Astrocyte (in vitro differentiated cells and primary cell): ENCODE data around the gene OR4K2. TPM values are rescaled to one million over a fixed set of nuclear protein-coding genes. Genes with fewer than 3 reads are reported as not detected.
"Not testable (repeated sequence)": the region's sequence is repeated elsewhere in the genome, so short reads cannot be mapped to it uniquely, and the experiment has no call there.

Experiments
- DNase-seq: peaks from one replicate; pipeline ENCODE4 v3.0.0-alpha.2; 2010; ENCODE audit warnings: low read depth
- FAIRE-seq: peaks from 2 replicates; lab custom pipeline; 2011; peaks lifted over from hg19 to GRCh38; lab: Jason Lieb, UNC
- H2AFZ ChIP-seq: 2 replicates; pipeline ENCODE4 v1.6.0; 2012; ENCODE audit warnings: low read depth, low read length, inconsistent platforms
- H3K27ac ChIP-seq: 2 replicates; pipeline ENCODE4 v1.5.1; 2011; ENCODE audit warnings: low read depth, low read length, inconsistent platforms
- H3K27me3 ChIP-seq: 2 replicates; pipeline ENCODE4 v1.6.0; 2011; ENCODE audit warnings: low read length, inconsistent platforms; ENCODE audit not compliant: insufficient read depth
- H3K36me3 ChIP-seq: 2 replicates; pipeline ENCODE4 v1.5.1; 2011; ENCODE audit warnings: low read length, inconsistent platforms; ENCODE audit not compliant: insufficient read depth
- H3K4me1 ChIP-seq: 2 replicates; pipeline ENCODE4 v1.5.1; 2011; ENCODE audit warnings: low read length, inconsistent platforms; ENCODE audit not compliant: insufficient read depth
- H3K4me2 ChIP-seq: 2 replicates; pipeline ENCODE4 v1.6.0; 2012; ENCODE audit warnings: low read length, inconsistent platforms
- H3K4me3 ChIP-seq: 2 replicates; pipeline ENCODE4 v1.5.1; 2011; ENCODE audit warnings: low read depth, mild to moderate bottlenecking, low read length, inconsistent platforms; ENCODE audit not compliant: insufficient read depth
- H3K79me2 ChIP-seq: 2 replicates; pipeline ENCODE4 v1.6.0; 2012; ENCODE audit warnings: mild to moderate bottlenecking, low read length, inconsistent platforms; ENCODE audit not compliant: insufficient read depth
- H3K9ac ChIP-seq: 2 replicates; pipeline ENCODE4 v1.6.0; 2012; ENCODE audit warnings: mild to moderate bottlenecking, low read length, inconsistent platforms
- H3K9me3 ChIP-seq: 2 replicates; pipeline ENCODE4 v1.5.1; 2012; ENCODE audit warnings: low read depth, mild to moderate bottlenecking, low read length, inconsistent platforms; ENCODE audit not compliant: insufficient read depth
- H4K20me1 ChIP-seq: 2 replicates; pipeline ENCODE4 v1.6.0; 2012; ENCODE audit warnings: low read length, inconsistent platforms; ENCODE audit not compliant: insufficient read depth
- H3K27ac Mint-ChIP-seq: one replicate; pipeline ENCODE4 v1.8.0; 2021; ENCODE audit warnings: mild to moderate bottlenecking, mixed read lengths; ENCODE audit not compliant: unreplicated experiment
- H3K27me3 Mint-ChIP-seq: one replicate; pipeline ENCODE4 v1.8.0; 2021; ENCODE audit warnings: low read depth, mixed read lengths; ENCODE audit not compliant: unreplicated experiment
- H3K36me3 Mint-ChIP-seq: one replicate; pipeline ENCODE4 v1.8.0; 2021; ENCODE audit warnings: low read depth, mixed read lengths; ENCODE audit not compliant: unreplicated experiment
- H3K4me1 Mint-ChIP-seq: one replicate; pipeline ENCODE4 v1.8.0; 2021; ENCODE audit warnings: low read depth, mixed read lengths; ENCODE audit not compliant: unreplicated experiment
- H3K4me3 Mint-ChIP-seq: one replicate; pipeline ENCODE4 v1.8.0; 2021; ENCODE audit warnings: mild to moderate bottlenecking, moderate library complexity, mixed read lengths; ENCODE audit not compliant: unreplicated experiment
- H3K9me3 Mint-ChIP-seq: one replicate; pipeline ENCODE4 v1.8.0; 2021; ENCODE audit warnings: mild to moderate bottlenecking, mixed read lengths; ENCODE audit not compliant: unreplicated experiment
- CTCF ChIP-seq: IDR thresholded peaks from 2 replicates; pipeline ENCODE4 v1.5.1; 2011; ENCODE audit warnings: low read depth, mild to moderate bottlenecking, inconsistent platforms, low read length, moderate library complexity; ENCODE audit not compliant: insufficient read depth
- EZH2 ChIP-seq: IDR thresholded peaks from 2 replicates; pipeline ENCODE4 v1.6.1; 2012; ENCODE audit warnings: mild to moderate bottlenecking, low read length, inconsistent platforms; ENCODE audit not compliant: insufficient read depth
- total RNA-seq: library from RNA; stranded (reverse); gene quantifications from 2 replicates; pipeline ENCODE4 v1.2.1, GENCODE V29; 2021

Gene OR4K2
- total RNA-seq, 1 donor from 2014 or later: not detected

DNA sequence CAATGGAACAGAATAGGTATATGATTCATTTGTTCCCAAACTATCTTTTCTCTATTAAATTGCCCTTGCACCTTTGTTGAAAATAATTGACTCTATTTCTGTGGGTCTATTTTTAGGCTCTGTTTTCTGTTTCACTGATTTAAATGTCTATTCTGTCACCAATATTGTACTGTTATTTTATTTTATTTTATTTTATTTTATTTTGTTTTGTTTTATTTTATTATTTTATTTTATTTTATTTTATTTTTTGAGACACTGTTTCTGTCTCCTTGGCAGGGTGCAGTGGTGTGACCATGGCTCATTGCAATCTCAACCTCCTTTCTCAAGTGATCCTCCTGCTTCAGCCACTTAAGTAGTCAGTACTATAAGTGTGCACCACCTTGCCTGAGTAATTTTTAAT lies 36.5 kb upstream of the OR4K2 start:
- H3K4me3 ChIP-seq: no peak overlapping the region
- Mint-ChIP-seq H3K9me3 (peaks cover 2% of the 10 kb centered on the region), H3K4me1 (no peaks in the 10 kb centered on the region), H3K27ac (no peak overlapping the region), H3K27me3 (no peaks in the 10 kb centered on the region), H3K36me3 (no peaks in the 10 kb centered on the region), H3K4me3 (no peak overlapping the region)
- no peaks in the 10 kb centered on the region for H3K79me2 ChIP-seq
- no peaks in the 10 kb centered on the region for H3K36me3 ChIP-seq
- no peaks in the 10 kb centered on the region for H4K20me1 ChIP-seq
- no peaks in the 10 kb centered on the region for H3K4me1 ChIP-seq
- TF ChIP-seq EZH2 (no peak), CTCF (no peak)
- H3K27me3 ChIP-seq: no peaks in the 10 kb centered on the region
- no peak overlapping the region for H3K9ac ChIP-seq
- H3K9me3 ChIP-seq: peaks cover 21% of the 10 kb centered on the region
- FAIRE-seq (no peak), DNase-seq (no peak)
- no peak overlapping the region for H3K27ac ChIP-seq
- H3K4me2 ChIP-seq: no peak overlapping the region
- no peak overlapping the region for H2AFZ ChIP-seq

GRCh38 chr14:19851365-19851764 lies 23.6 kb upstream of the OR4K2 start:
- TF ChIP-seq CTCF: no peak
- TF ChIP-seq EZH2: no peak

DNA sequence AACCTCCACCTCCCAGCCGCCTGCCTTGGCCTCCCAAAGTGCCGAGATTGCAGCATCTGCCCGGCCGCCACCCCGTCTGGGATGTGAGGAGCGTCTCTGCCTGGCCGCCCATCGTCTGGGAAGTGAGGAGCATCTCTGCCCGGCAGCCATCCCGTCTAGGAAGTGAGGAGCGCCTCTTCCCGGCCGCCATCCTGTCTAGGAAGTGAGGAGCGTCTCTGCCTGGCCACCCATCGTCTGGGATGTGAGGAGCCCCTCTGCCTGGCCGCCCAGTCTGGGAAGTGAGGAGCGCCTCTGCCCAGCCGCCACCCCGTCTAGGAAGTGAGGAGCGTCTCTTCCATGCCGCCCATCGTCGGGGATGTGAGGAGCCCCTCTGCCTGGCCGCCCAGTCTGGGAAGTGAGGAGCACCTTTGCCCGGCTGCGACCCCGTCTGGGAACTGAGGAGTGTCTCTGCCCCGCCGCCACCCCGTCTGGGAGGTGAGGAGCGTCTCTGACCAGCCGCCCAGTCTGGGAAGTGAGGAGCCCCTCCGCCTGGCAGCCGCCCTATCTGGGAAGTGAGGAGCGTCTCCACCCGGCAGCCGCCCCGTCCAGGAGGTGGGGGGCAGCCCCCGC lies 8.8 kb upstream of the OR4K2 start:
- not testable (repeated sequence) for H4K20me1 ChIP-seq, H3K4me3 ChIP-seq, H2AFZ ChIP-seq, H3K27me3 Mint-ChIP-seq, H3K9me3 Mint-ChIP-seq, H3K4me2 ChIP-seq, H3K4me1 ChIP-seq, H3K27ac Mint-ChIP-seq, H3K36me3 ChIP-seq, H3K4me3 Mint-ChIP-seq, H3K4me1 Mint-ChIP-seq, H3K79me2 ChIP-seq, H3K27me3 ChIP-seq, DNase-seq, H3K9ac ChIP-seq, H3K9me3 ChIP-seq, H3K36me3 Mint-ChIP-seq, H3K27ac ChIP-seq, FAIRE-seq

More at GRCh38 chr14:19851365-19851764, 23.6 kb upstream of the OR4K2 start:
- Histone ChIP-seq H3K36me3 (no peaks in the 10 kb centered on the region), H3K27me3 (no peaks in the 10 kb centered on the region), H3K9me3 (peaks cover 3% of the 10 kb centered on the region), H3K79me2 (no peaks in the 10 kb centered on the region), H3K4me3 (no peak overlapping the region), H4K20me1 (no peaks in the 10 kb centered on the region), H3K4me2 (no peak overlapping the region), H3K27ac (no peak overlapping the region), H3K4me1 (no peaks in the 10 kb centered on the region), H3K9ac (no peak overlapping the region), H2AFZ (no peak overlapping the region)
- no peaks in the 10 kb centered on the region for H3K36me3 Mint-ChIP-seq
- DNase-seq (no peak), FAIRE-seq (no peak)
- no peak overlapping the region for H3K4me3 Mint-ChIP-seq
- peaks cover 5% of the 10 kb centered on the region for H3K9me3 Mint-ChIP-seq
- no peaks in the 10 kb centered on the region for H3K27me3 Mint-ChIP-seq
- no peaks in the 10 kb centered on the region for H3K4me1 Mint-ChIP-seq
- no peak overlapping the region for H3K27ac Mint-ChIP-seq
